SW 1271 (cell line): Measurements from ENCODE around the gene ARHGAP22.

Source experiments
- DNase-seq, 2 experiments: peaks; one replicate each; lab custom pipeline; 2025; lab: John Stamatoyannopoulos, UW

Gene ARHGAP22

GRCh38 chr10:48533540-48533939 is 71.3 kb downstream of the ARHGAP22 start:
- DNase-seq = no peak

- DNase-seq = no peak
Observed at GRCh38 chr10:48531486-48531885, 73.4 kb downstream of the ARHGAP22 start.

GRCh38 chr10:48529331-48529730 is 75.5 kb downstream of the ARHGAP22 start:
- no peak for DNase-seq

GRCh38 chr10:48527756-48528155 is 77.1 kb downstream of the ARHGAP22 start:
- no peak for DNase-seq

GRCh38 chr10:48526846-48527505 is 77.9 kb downstream of the ARHGAP22 start:
- no peak for DNase-seq

GRCh38 chr10:48526011-48526821 is 78.7 kb downstream of the ARHGAP22 start:
- no peak for DNase-seq

- DNase-seq = no peak
Observed at GRCh38 chr10:48525113-48525512, 79.8 kb downstream of the ARHGAP22 start.

- DNase-seq = no peak
Observed at GRCh38 chr10:48523820-48524758, 80.8 kb downstream of the ARHGAP22 start.

- DNase-seq = no peak
Observed at GRCh38 chr10:48523212-48523819, 81.6 kb downstream of the ARHGAP22 start.

GRCh38 chr10:48522011-48522765 is 82.7 kb downstream of the ARHGAP22 start:
- no peak for DNase-seq

GRCh38 chr10:48520594-48520993 is 84.3 kb downstream of the ARHGAP22 start:
- DNase-seq = no peak

GRCh38 chr10:48520184-48520506 is 84.7 kb downstream of the ARHGAP22 start:
- no peak for DNase-seq

GRCh38 chr10:48519481-48520183 is 85.2 kb downstream of the ARHGAP22 start:
- DNase-seq = no peak

GRCh38 chr10:48518986-48519385 is 85.9 kb downstream of the ARHGAP22 start:
- no peak for DNase-seq

GRCh38 chr10:48517911-48518811 is 86.7 kb downstream of the ARHGAP22 start:
- DNase-seq = no peak

GRCh38 chr10:48517482-48517881 is 87.4 kb downstream of the ARHGAP22 start:
- DNase-seq = no peak

- DNase-seq = no peak
Observed at GRCh38 chr10:48516911-48517310, 88.0 kb downstream of the ARHGAP22 start.

GRCh38 chr10:48514916-48515315 is 90.0 kb downstream of the ARHGAP22 start:
- DNase-seq = no peak

GRCh38 chr10:48514255-48514654 is 90.6 kb downstream of the ARHGAP22 start:
- no peak for DNase-seq

GRCh38 chr10:48512861-48513260 is 92.0 kb downstream of the ARHGAP22 start:
- DNase-seq = no peak
